ENCODE results near the gene ATXN7.

GRCh38 chr3:63818282-63819150, 45.2 kb upstream of the ATXN7 start:
- TF ChIP-seq CTCF (conservative IDR thresholded peaks at IDR 0.05; ENCODE audit: low read depth, low read length), result peak; percentile 85
- no peak for TF ChIP-seq MXI1 (IDR thresholded peaks at IDR 0.05; ENCODE audit: borderline replicate concordance, low read depth, low read length)
- no peak for TF ChIP-seq USF2 (IDR thresholded peaks at IDR 0.05; ENCODE audit: low read depth, low read length)
- TF ChIP-seq RAD21 (IDR thresholded peaks at IDR 0.05; ENCODE audit: low read length), result peak; percentile 90
- TF ChIP-seq RCOR1 (IDR thresholded peaks at IDR 0.05; ENCODE audit: insufficient replicate concordance, low read length), result no peak
- TF ChIP-seq POLR2A (IDR thresholded peaks at IDR 0.05; ENCODE audit: low read depth, low read length), result no peak
- 0 out of 2 replicates have a peak, but pooled peaks have one; percentile 24 for TF ChIP-seq CEBPB (IDR thresholded peaks at IDR 0.05; ENCODE audit: low read depth, low read length)
- no peak for TF ChIP-seq BHLHE40 (IDR thresholded peaks at IDR 0.05; ENCODE audit: low read depth, low read length)
- TF ChIP-seq MAZ (IDR thresholded peaks at IDR 0.05; ENCODE audit: borderline replicate concordance, low read depth, low read length), result no peak
